Gastroesophageal sphincter (tissue), 4 donors: Measurements from ENCODE around the gene MYO6. TPM values are rescaled to one million over a fixed set of nuclear protein-coding genes. Genes with fewer than 3 reads are reported as not detected.

ENCODE experiments used
- ATAC-seq: fragments of 150-250 bp; one replicate; pipeline ENCODE4 v1.9.1; 2016; ENCODE audit warnings: mild to moderate bottlenecking, moderate library complexity
- H3K27ac ChIP-seq, 4 donors: fragments of 200-600 bp; sonication (generic) in 3 of 4; 1 replicate in 3 of 4; 2 replicates in 1 of 4; pipeline ENCODE4 v1.5.1; 2016 to 2019
- H3K27me3 ChIP-seq: fragments of 200-600 bp; sonication (generic); one replicate; pipeline ENCODE4 v1.5.1; 2019
- H3K36me3 ChIP-seq, 2 donors: fragments of 200-600 bp; sonication (generic); one replicate each; pipeline ENCODE4 v1.5.1; 2019; ENCODE audit warnings: control low read depth in 1 of 2
- H3K4me1 ChIP-seq, 3 donors: fragments of 200-600 bp; sonication (generic); 1 replicate in 2 of 3; 2 replicates in 1 of 3; pipeline ENCODE4 v1.5.1; 2016 to 2019; ENCODE audit warnings: control low read depth in 2 of 3
- H3K4me3 ChIP-seq, 2 donors: fragments of 200-600 bp; sonication (generic); one replicate each; pipeline ENCODE4 v1.5.1; 2019; ENCODE audit warnings: mild to moderate bottlenecking in 1 of 2, moderate library complexity in 1 of 2
- H3K9me3 ChIP-seq, 3 donors: fragments of 200-600 bp; sonication (generic); one replicate each; pipeline ENCODE4 v1.5.1; 2017 to 2019; ENCODE audit warnings: control low read depth in 2 of 3
- EP300 ChIP-seq: sonication (generic); formaldehyde crosslinking; IDR thresholded peaks from one replicate; pipeline ENCODE4 v1.6.1; 2017; ENCODE audit warnings: antibody characterized with exemption, mild to moderate bottlenecking
- POLR2A ChIP-seq, 2 donors: fragments of 450-650 bp; IDR thresholded peaks; one replicate each; pipeline ENCODE4 v1.6.1; 2017; ENCODE audit warnings: antibody characterized with exemption in 2 of 2, mild to moderate bottlenecking in 2 of 2, moderate library complexity in 1 of 2
- POLR2AphosphoS5 ChIP-seq: sonication (generic); formaldehyde crosslinking; IDR thresholded peaks from one replicate; pipeline ENCODE4 v1.6.1; 2017; ENCODE audit warnings: antibody characterized with exemption
- WGBS, 2 donors: methylation state at CpG; one replicate each; pipeline ENCODE4 v1.1.5; 2018; ENCODE audit warnings: low coverage in 1 of 2; 5-methylcytosine and 5-hydroxymethylcytosine counted together
- total RNA-seq, 4 donors: library from RNA; depleted of rRNA; stranded (reverse); fragments of >200 nt; gene quantifications; one replicate each; pipeline ENCODE4 v1.1.0, GENCODE V29; 2016
- TF ChIP-seq, protein P1 (sequence below), 4 experiments: fragments of 200-600 bp in 2 of 4; fragments of 450-650 bp in 2 of 4; sonication (generic) in 1 of 4; IDR thresholded peaks; one replicate each; pipeline ENCODE4 v1.5.1; 2017 to 2019; ENCODE audit warnings: antibody characterized with exemption in 4 of 4, mild to moderate bottlenecking in 2 of 4, moderate library complexity in 2 of 4

MYO6 gene
- total RNA-seq, 4 donors from 2014 or later: 11.0 to 17.4 (median 12.5) TPM

DNA sequence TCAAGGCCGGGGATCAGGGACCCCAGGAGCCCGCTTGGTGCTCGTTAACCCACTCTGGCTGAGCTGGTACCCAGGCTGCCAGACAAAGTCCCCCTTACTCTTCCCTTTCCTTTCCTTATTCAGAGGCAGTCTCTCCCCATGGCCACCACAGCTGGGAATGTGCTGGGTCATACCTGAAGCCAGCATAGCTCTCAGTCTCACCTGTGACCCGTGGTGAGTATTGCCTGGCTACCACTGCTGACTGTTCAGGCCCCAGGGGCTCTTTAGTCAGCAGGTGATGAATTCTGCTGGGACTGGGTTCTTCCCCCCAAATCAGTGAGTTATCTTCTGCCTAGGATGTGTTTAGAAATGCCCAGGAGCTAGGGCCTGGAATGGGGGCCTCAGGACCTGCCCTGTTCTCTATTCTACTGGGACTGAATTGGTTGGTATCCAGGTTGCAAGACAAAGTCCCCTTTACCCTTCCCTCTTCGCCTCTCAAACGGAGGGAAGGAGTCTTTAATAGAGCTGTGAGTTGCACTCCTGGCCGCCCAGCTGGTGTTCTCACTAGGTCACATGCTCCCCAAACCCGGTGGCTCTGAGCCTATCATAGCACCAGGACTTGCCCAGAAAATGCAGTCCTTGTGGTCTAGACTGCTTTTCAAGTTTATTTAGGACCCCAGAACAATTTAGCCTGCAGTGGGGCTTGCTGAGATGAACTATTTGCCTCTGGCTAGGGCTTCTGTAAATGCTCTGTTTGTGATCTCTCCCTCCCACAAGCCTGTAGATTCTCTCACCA is 64.6 kb downstream of the MYO6 start:
- WGBS, 2 donors: 80 to 87% methylated on average over 1 to 7 of the region's 8 CpGs

DNA sequence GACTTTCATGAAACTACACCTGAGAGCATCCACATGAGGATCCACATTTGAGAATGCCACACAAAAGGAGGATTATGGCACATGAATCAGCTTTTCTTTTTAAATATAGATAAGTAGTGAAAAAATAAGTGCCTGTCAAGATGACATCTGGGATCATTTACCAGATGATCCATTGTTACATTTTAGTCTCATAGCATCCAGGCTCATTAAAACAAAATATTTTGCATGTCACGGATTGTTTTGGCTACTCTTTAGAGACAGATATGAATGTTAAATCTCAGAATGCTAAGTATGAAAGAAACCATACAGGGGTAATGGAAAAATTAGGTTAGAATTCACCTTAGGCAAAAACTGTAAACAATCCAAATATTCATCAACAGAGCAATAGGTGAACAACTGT is 66.7 kb downstream of the MYO6 start:
- TF ChIP-seq POLR2A (IDR thresholded peaks at IDR 0.05) (no peak), POLR2AphosphoS5 (no peak)
- Histone ChIP-seq H3K27me3 (no peaks in the 10 kb centered on the region), H3K9me3 (no peaks in the 10 kb centered on the region), H3K36me3 (peaks cover 0 to 13% of the 10 kb centered on the region in 2 donors), H3K4me1 (no peaks in the 10 kb centered on the region), H3K4me3 (no peak overlapping the region), H3K27ac (no peak overlapping the region)
- no peak for ATAC-seq
- 67 to 80% methylated on average over 1 of the region's 1 CpG for WGBS, 2 donors

More for the DNA sequence above, 64.6 kb downstream of the MYO6 start:
- ATAC-seq: no peak
- no peak for TF ChIP-seq EP300
- no peak for TF ChIP-seq POLR2AphosphoS5
- TF ChIP-seq, protein P1, sequence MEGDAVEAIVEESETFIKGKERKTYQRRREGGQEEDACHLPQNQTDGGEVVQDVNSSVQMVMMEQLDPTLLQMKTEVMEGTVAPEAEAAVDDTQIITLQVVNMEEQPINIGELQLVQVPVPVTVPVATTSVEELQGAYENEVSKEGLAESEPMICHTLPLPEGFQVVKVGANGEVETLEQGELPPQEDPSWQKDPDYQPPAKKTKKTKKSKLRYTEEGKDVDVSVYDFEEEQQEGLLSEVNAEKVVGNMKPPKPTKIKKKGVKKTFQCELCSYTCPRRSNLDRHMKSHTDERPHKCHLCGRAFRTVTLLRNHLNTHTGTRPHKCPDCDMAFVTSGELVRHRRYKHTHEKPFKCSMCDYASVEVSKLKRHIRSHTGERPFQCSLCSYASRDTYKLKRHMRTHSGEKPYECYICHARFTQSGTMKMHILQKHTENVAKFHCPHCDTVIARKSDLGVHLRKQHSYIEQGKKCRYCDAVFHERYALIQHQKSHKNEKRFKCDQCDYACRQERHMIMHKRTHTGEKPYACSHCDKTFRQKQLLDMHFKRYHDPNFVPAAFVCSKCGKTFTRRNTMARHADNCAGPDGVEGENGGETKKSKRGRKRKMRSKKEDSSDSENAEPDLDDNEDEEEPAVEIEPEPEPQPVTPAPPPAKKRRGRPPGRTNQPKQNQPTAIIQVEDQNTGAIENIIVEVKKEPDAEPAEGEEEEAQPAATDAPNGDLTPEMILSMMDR (IDR thresholded peaks at IDR 0.05): no peak
- no peak for TF ChIP-seq POLR2A (IDR thresholded peaks at IDR 0.05)
- Histone ChIP-seq H3K4me1 (no peaks in the 10 kb centered on the region), H3K27me3 (no peaks in the 10 kb centered on the region), H3K4me3 (no peak overlapping the region), H3K27ac (no peak overlapping the region), H3K9me3 (no peaks in the 10 kb centered on the region), H3K36me3 (peaks cover 0 to 6% of the 10 kb centered on the region in 2 donors)

DNA sequence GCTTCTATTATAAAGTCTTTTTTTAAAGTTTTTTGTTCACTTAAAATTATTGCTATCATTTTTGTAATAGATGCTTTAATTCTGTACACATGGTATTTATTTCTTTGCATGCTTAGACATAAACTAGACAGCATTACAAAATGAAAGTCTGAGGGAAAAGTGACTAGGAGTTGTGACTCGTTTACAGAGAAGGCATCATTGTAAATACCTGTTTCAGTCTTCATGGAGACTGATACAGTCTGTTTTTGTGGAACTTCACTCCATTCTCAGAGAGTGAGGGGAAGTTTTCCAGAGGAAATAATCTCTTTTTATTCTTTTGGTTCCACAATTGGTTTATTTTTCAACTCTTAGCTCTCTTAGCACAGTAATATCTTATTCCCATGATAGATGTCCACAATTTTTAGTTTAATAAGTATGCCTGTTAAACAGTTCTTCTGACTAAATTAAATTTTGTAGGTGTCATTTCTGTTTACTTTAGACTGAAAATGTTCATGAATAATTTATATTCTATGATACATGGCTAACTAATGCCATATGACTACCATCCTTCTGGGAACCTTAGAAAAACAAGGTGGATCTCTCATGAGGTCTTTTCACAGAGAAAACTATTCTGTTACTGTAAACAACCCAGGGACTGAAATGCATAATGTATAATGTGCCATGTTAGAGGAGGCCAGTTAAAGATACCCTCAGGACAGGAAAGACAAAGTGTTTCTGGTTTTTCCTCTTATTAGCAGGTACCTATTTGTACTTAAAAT is 69.2 kb downstream of the MYO6 start:
- no peaks in the 10 kb centered on the region for H3K27me3 ChIP-seq
- WGBS, 2 donors: 76 to 100% methylated on average over 1 of the region's 1 CpG
- no peaks in the 10 kb centered on the region for H3K9me3 ChIP-seq
- H3K4me1 ChIP-seq: no peaks in the 10 kb centered on the region
- no peak for ATAC-seq
- no peak for TF ChIP-seq POLR2AphosphoS5
- TF ChIP-seq, protein P1 (IDR thresholded peaks at IDR 0.05): no peak
- no peak for TF ChIP-seq EP300
- no peak for TF ChIP-seq POLR2A (IDR thresholded peaks at IDR 0.05)
- peaks cover 0 to 11% of the 10 kb centered on the region in 2 donors for H3K36me3 ChIP-seq
- no peak overlapping the region for H3K4me3 ChIP-seq
- H3K27ac ChIP-seq: no peak overlapping the region

DNA sequence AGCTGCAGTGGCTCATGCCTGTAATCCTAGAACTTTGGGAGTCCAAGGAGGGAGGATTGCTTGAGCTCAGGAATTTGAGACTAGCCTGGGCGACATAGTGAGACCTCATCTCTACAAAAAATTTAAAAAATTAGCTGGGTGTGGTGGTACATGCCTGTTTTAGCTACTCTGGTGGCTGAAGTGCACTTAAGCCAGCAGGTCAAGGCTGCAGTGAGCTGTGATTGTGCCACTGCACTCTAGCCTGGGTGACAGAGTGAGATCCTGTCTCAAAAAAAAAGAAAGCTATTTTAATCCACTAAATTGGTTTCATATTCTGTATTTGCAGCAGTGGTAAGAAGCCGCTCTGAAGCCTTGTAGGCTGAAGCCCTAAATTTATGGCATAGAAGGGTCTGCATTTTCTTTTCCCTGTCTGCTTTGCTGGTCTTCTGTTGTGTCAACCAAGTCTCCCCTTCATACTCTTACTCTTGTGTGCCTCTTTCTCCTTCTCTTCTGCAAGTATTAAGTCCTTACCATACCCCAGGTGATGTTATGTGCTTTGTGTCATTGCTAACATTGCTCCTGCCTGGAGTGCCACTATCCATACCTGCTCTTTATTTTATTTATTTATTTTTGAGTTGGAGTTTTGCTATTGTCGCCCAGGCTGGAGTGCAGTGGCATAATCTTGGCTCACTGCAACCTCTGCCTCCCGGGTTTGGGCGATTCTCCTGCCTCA is 70.9 kb downstream of the MYO6 start:
- ATAC-seq: no peak
- Histone ChIP-seq H3K27me3 (no peaks in the 10 kb centered on the region), H3K4me1 (no peaks in the 10 kb centered on the region), H3K36me3 (peaks cover 0 to 10% of the 10 kb centered on the region in 2 donors), H3K4me3 (no peak overlapping the region), H3K9me3 (no peaks in the 10 kb centered on the region), H3K27ac (no peak overlapping the region)
- TF ChIP-seq POLR2A (IDR thresholded peaks at IDR 0.05) (no peak), POLR2AphosphoS5 (no peak)
- TF ChIP-seq, protein P1 (IDR thresholded peaks at IDR 0.05): no peak
- 93 to 95% methylated on average over 2 to 5 of the region's 5 CpGs for WGBS, 2 donors

DNA sequence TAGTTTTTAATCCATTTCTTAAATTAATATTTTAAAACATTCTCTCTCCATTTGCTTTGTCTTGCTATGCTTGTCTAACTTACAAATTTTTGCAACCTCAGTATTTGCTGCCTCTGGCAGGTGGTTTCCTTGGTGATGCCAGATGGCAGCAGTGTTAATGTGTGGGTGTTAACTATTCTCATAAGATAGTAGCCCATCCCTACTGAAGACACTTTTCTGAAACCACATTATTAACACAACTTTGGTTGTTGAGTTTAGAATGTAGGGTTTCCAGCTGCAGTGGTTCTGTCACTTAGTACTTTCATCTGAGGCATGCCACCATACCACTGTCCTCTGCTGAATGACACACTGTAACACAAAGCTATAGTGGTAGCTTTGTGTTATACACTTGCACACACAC is 75.1 kb downstream of the MYO6 start:
- Histone ChIP-seq H3K9me3 (no peaks in the 10 kb centered on the region), H3K27me3 (no peaks in the 10 kb centered on the region), H3K4me3 (no peak overlapping the region), H3K36me3 (peaks cover 0 to 12% of the 10 kb centered on the region in 2 donors), H3K27ac (no peak overlapping the region), H3K4me1 (no peaks in the 10 kb centered on the region)
- ATAC-seq: no peak
- TF ChIP-seq, protein P1 (IDR thresholded peaks at IDR 0.05): no peak
- TF ChIP-seq EP300 (no peak), POLR2A (IDR thresholded peaks at IDR 0.05) (no peak), POLR2AphosphoS5 (no peak)
